Measurements from ENCODE around the gene LRRC10B.
A peak's percentile ranks its signal among the peaks of the same experiment; 100 is the strongest.

Gene LRRC10B

DNA sequence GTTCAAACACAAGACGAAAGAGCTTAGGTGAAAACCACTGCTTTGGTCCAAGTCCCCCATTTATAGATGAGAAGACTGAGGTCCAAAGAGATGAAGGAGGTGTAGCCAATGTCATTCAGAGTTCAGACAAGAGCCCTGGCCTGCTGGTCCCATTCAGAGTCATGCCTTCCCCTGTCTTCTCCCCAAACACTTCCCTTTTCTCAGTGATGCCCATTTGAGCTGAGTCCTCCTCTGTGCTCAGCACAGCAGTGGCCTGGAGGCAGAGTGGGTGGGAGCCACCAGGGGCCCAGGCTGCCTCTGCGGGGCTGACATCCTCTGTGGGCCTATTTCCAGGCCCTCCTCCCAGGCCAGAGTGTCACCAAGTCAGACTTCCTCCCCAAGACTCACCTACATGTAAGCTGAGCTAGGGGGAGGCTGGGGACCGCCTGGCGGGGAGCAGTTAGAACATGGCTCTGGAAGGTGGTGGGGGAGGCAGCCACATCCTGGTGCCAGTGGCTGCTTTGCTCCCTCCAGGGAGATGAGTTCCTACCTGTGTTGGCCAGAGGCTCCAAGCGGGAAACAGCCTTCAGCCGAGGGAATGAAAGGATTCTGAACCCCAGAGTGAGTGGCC lies 22.4 kb upstream of the LRRC10B start:
- peak; percentile 30 for FAIRE-seq
- DNase-seq (ENCODE audit: low spot score), result no peak

GRCh38 chr11:61486779-61487178 lies 21.8 kb upstream of the LRRC10B start:
- no peak for DNase-seq (ENCODE audit: low spot score)
- no peak for FAIRE-seq

- no peak for DNase-seq (ENCODE audit: low spot score)
- FAIRE-seq, result no peak
Observed at GRCh38 chr11:61487342-61488025, 21.1 kb upstream of the LRRC10B start.

DNA sequence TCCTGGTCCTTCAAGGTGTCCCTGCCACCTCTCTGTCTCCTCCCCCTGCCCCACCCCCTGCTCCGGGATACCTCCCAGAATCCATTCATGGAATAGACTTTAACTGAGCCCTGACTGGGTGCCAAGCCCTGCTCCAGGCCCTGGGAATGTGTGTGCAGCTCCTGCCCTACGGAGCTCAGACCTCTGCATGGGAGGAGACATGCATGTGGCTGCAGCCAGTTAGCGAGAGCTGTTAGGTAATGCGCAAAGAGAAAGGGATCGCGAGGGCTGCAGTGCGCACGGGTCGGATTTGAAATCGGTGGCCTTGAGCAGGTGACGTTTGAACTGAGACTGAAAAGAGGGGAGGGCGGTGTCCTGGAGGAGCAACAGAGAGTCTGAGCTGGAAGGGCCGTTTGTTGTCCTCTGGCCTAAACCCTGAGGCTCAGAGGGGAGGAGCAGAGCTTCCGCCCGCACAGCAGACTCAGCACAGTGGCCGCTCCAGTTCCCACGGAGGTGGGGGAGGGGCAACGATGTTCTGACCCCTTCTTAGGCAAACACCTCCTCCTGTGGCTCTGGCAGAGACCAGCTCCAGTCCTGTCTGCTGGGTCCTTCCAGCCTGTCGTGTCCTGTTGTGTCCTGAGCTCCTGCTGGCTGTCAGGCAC lies 19.8 kb upstream of the LRRC10B start:
- no peak for FAIRE-seq
- DNase-seq (ENCODE audit: low spot score), result no peak

DNA sequence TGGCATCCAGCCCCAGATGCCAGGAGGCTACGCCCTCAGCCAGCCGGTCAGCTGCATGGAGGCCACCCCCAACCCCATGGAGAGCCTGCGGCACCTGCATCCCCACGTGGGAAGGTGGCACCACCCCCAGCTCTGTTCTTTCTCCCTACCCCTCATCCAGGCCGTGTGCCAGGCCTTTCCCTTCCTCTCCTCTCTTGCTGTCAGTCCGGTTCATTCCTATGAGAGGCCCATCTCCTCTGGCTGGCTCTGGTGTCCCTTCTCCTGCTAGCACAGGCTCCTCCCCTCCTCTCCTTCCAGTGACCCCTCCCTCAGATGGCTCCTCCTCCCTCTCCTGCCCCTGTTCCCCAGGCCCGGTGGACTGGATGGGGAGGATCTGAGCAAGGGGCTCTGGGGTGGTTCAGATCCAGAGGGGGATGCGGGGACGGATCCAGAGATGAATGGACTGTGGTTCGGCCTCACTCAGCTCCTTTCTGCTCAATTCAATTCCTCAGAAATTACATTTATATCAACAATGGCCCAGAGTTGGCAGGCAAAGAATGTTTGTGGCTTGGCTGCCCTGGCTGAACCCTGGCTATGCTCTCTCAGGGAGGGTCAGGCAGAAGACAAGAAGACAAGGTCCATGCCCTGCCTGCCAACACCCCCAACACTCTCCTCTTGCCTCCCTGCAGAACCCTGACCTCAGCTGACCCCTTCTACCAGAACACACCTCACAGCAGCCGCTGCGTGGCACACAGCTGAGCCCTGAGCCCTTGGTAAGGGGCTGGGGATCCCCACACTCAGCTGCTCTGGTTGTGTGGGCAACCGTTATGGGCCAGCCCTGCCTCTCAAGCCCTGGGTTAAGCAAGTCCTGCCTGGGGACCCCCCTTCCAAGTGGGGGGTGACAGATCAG lies 18.5 kb upstream of the LRRC10B start:
- DNase-seq (ENCODE audit: low spot score) (no peak), FAIRE-seq (no peak)

GRCh38 chr11:61491736-61492395 lies 16.7 kb upstream of the LRRC10B start:
- FAIRE-seq, result no peak

GRCh38 chr11:61494381-61494961 lies 14.1 kb upstream of the LRRC10B start:
- DNase-seq (ENCODE audit: low spot score), result no peak

More at GRCh38 chr11:61491736-61492395, 16.7 kb upstream of the LRRC10B start:
- DNase-seq (ENCODE audit: low spot score), result no peak

GRCh38 chr11:61495801-61496601 lies 12.5 kb upstream of the LRRC10B start:
- no peak for DNase-seq (ENCODE audit: low spot score)
- no peak for FAIRE-seq

More at GRCh38 chr11:61494381-61494961, 14.1 kb upstream of the LRRC10B start:
- FAIRE-seq, result no peak

GRCh38 chr11:61496602-61497400 lies 11.7 kb upstream of the LRRC10B start:
- peak; percentile 93 for FAIRE-seq

GRCh38 chr11:61497473-61497872 lies 11.1 kb upstream of the LRRC10B start:
- no peak for FAIRE-seq

More at GRCh38 chr11:61496602-61497400, 11.7 kb upstream of the LRRC10B start:
- DNase-seq (ENCODE audit: low spot score), result no peak

DNA sequence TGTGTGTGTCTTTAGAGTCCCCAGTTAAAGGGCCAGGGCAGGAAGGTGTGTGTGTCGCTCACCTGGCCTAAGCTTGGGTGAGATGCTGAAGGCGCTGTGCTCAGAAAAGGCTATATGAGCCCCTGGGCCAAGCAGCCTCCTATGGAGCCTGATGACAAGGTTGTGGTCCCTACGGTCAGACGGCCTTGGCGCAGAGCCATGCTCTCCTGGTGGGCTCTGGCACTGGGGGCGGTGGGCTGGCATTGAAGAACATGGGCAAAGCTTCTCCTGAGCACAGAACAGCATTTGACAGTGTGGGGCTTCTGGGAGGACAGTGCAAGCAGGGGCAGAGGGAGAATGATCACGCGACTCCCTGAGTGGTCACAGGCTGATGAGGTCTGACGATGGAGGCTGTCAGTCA lies 10.7 kb upstream of the LRRC10B start:
- FAIRE-seq, result no peak
- no peak for DNase-seq (ENCODE audit: low spot score)

More at GRCh38 chr11:61497473-61497872, 11.1 kb upstream of the LRRC10B start:
- DNase-seq (ENCODE audit: low spot score), result no peak

GRCh38 chr11:61498767-61499341 lies 9.7 kb upstream of the LRRC10B start:
- FAIRE-seq, result no peak
- DNase-seq (ENCODE audit: low spot score), result no peak

GRCh38 chr11:61499816-61500491 lies 8.6 kb upstream of the LRRC10B start:
- DNase-seq (ENCODE audit: low spot score), result no peak
- FAIRE-seq, result no peak

DNA sequence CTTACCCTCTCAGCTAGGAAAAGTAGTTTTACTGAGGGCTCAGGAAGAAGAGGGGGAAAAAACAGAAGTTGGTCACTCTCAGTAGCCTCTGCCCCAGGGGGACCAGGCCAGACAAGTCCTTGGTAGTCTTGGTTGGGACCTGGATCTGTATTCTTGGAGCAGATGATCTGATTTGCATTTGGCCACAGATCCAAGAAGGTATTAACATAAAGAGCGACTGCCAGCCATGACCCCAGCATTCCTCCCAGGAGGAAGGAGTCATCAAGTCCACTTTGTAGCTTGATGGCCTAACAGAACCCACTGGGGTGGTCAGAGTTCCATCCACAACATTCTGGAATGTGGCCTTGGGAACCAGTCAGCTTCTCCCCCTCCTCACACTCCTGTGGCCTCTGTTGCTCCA lies 6.0 kb upstream of the LRRC10B start:
- FAIRE-seq (no peak), DNase-seq (ENCODE audit: low spot score) (no peak)

- FAIRE-seq, result no peak
- no peak for DNase-seq (ENCODE audit: low spot score)
Observed at GRCh38 chr11:61503135-61503770, 5.3 kb upstream of the LRRC10B start.

GRCh38 chr11:61505106-61505505 lies 3.4 kb upstream of the LRRC10B start:
- DNase-seq (ENCODE audit: low spot score), result no peak
- FAIRE-seq, result no peak

GRCh38 chr11:61505640-61506155 lies 2.9 kb upstream of the LRRC10B start:
- FAIRE-seq (no peak), DNase-seq (ENCODE audit: low spot score) (no peak)

Measured in urothelium cell line (cell line).